Mesendoderm (in vitro differentiated cells): Measurements from ENCODE around the gene WDR20.

Experiments used
- DNase-seq: peaks from one replicate; pipeline ENCODE4 v3.0.0; 2013
- H2AK5ac ChIP-seq: 2 replicates; pipeline ENCODE4 v1.6.1; 2013; ENCODE audit warnings: low read length, inconsistent platforms
- H2BK120ac ChIP-seq: 2 replicates; pipeline ENCODE4 v1.6.1; 2013; ENCODE audit warnings: low read depth, mild to moderate bottlenecking, low read length, moderate library complexity, mixed read lengths
- H2BK15ac ChIP-seq: replicated peaks from 2 replicates; pipeline ENCODE4 v1.6.1; 2013; ENCODE audit warnings: low read depth, mild to moderate bottlenecking, moderate library complexity
- H2BK5ac ChIP-seq: 2 replicates; pipeline ENCODE4 v1.6.1; 2013; ENCODE audit warnings: low read length, inconsistent platforms
- H3K18ac ChIP-seq: 2 replicates; pipeline ENCODE4 v1.6.1; 2013; ENCODE audit warnings: mild to moderate bottlenecking, low read length, mixed read lengths
- H3K23ac ChIP-seq: one replicate; pipeline ENCODE4 v1.6.1; 2013; ENCODE audit warnings: low read length
- H3K27ac ChIP-seq: 2 replicates; pipeline ENCODE4 v1.5.1; 2013; ENCODE audit warnings: low read depth, mild to moderate bottlenecking, inconsistent platforms, low read length, moderate library complexity
- H3K27me3 ChIP-seq: 2 replicates; pipeline ENCODE4 v1.6.1; 2013; ENCODE audit warnings: low read length, control low read depth, mild to moderate bottlenecking, inconsistent platforms; ENCODE audit not compliant: insufficient read depth, poor library complexity
- H3K36me3 ChIP-seq: 2 replicates; pipeline ENCODE4 v1.6.1; 2013; ENCODE audit warnings: low read length, inconsistent platforms; ENCODE audit not compliant: control insufficient read depth, insufficient read depth
- H3K4ac ChIP-seq: one replicate; pipeline ENCODE4 v1.6.1; 2013; ENCODE audit warnings: low read depth, mild to moderate bottlenecking, low read length, moderate library complexity
- H3K4me1 ChIP-seq: 2 replicates; pipeline ENCODE4 v1.6.1; 2013; ENCODE audit warnings: low read depth, low read length, inconsistent platforms; ENCODE audit not compliant: control insufficient read depth
- H3K4me2 ChIP-seq: 2 replicates; pipeline ENCODE4 v1.6.1; 2013; ENCODE audit warnings: low read length
- H3K4me3 ChIP-seq: 2 replicates; pipeline ENCODE4 v1.5.1; 2013; ENCODE audit warnings: mild to moderate bottlenecking, low read length
- H3K56ac ChIP-seq: one replicate; pipeline ENCODE4 v1.6.1; 2013; ENCODE audit warnings: low read length
- H3K79me1 ChIP-seq: 2 replicates; pipeline ENCODE4 v1.6.1; 2013; ENCODE audit warnings: low read length, inconsistent platforms
- H3K79me2 ChIP-seq: 2 replicates; pipeline ENCODE4 v1.6.1; 2013; ENCODE audit warnings: mild to moderate bottlenecking, low read length; ENCODE audit not compliant: control insufficient read depth, insufficient read depth
- H3K9ac ChIP-seq: 2 replicates; pipeline ENCODE4 v1.6.1; 2013; ENCODE audit warnings: low read length, inconsistent platforms
- H4K5ac ChIP-seq: one replicate; pipeline ENCODE4 v1.6.1; 2013; ENCODE audit warnings: low read length
- H4K8ac ChIP-seq: one replicate; pipeline ENCODE4 v1.6.1; 2013; ENCODE audit warnings: low read depth, mild to moderate bottlenecking, control low read depth, low read length, moderate library complexity
- WGBS: extraction: QIAGEN DNeasy Blood & Tissue Kit; methylation state at CpG from one replicate; pipeline ENCODE4 v1.1.7; 2013; ENCODE audit warnings: low lambda C conversion rate, missing lambda C conversion rate; ENCODE audit not compliant: insufficient coverage; ENCODE audit errors: extremely low coverage; 5-methylcytosine and 5-hydroxymethylcytosine counted together

Gene WDR20

DNA sequence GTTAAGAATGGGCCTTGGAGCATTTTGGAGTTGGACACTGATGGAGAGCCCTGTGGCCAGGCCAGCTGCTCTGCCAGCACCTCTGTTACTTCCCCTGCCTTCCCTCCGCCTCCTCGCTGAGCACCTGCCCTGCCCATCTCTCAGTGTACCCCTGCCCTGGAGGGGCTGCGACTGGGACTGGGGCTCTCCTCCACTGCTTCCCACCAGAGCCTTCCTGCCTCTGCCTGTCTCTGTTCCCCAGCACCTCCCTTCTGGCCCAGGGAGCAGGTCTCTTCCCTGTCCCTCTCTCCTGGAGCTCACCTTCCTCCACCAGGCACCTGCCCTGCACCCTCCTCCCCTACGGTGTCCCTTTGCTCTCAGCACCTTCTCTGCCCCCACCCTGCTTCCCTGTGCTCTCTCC, 62.1 kb downstream of the WDR20 start:
- no peak for DNase-seq
- WGBS: no CpG with 5 or more reads among the region's 4 CpGs
- H2BK5ac ChIP-seq: no peak overlapping the region
- H3K23ac ChIP-seq: no peak overlapping the region
- no peak overlapping the region for H3K4ac ChIP-seq
- H3K36me3 ChIP-seq: no peaks in the 10 kb centered on the region
- peaks cover 32% of the 10 kb centered on the region for H3K79me1 ChIP-seq
- H3K9ac ChIP-seq: no peak overlapping the region
- H2AK5ac ChIP-seq: no peak overlapping the region
- H2BK15ac ChIP-seq: no peak overlapping the region
- no peaks in the 10 kb centered on the region for H3K27me3 ChIP-seq
- H3K4me2 ChIP-seq: no peak overlapping the region
- no peak overlapping the region for H4K8ac ChIP-seq
- no peak overlapping the region for H3K18ac ChIP-seq
- no peak overlapping the region for H2BK120ac ChIP-seq
- no peak overlapping the region for H3K4me3 ChIP-seq
- H3K79me2 ChIP-seq: peaks cover 11% of the 10 kb centered on the region
- no peak overlapping the region for H3K56ac ChIP-seq
- H4K5ac ChIP-seq: no peak overlapping the region
- H3K27ac ChIP-seq: no peak overlapping the region
- no peaks in the 10 kb centered on the region for H3K4me1 ChIP-seq

DNA sequence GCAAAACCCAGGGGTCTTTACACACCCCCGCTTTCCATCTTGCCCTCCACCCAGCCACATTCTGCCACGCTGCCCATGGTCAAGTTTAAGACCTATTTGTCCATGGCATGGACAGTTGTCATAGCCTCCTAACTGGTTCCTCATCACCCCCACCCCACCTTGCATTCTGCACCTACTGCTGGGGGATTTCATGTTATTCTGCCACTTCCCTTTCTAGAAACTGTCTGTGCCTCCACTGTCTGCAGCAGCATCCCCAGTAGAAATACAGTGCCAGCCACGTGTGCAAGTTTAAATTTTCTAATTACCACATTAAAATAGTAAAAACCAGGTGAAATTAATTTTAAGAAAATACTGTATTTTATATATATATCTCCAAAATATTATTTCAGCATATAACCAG, 63.2 kb downstream of the WDR20 start:
- H3K4me1 ChIP-seq: no peaks in the 10 kb centered on the region
- no peak overlapping the region for H3K23ac ChIP-seq
- H3K4me3 ChIP-seq: no peak overlapping the region
- no peak overlapping the region for H3K27ac ChIP-seq
- no peak overlapping the region for H3K18ac ChIP-seq
- peaks cover 32% of the 10 kb centered on the region for H3K79me1 ChIP-seq
- H3K56ac ChIP-seq: no peak overlapping the region
- H4K8ac ChIP-seq: no peak overlapping the region
- no peak overlapping the region for H2BK15ac ChIP-seq
- no peak overlapping the region for H2BK120ac ChIP-seq
- H3K4me2 ChIP-seq: no peak overlapping the region
- no peak overlapping the region for H3K4ac ChIP-seq
- peaks cover 9% of the 10 kb centered on the region for H3K79me2 ChIP-seq
- no peaks in the 10 kb centered on the region for H3K27me3 ChIP-seq
- H4K5ac ChIP-seq: no peak overlapping the region
- H3K36me3 ChIP-seq: no peaks in the 10 kb centered on the region
- no CpG with 5 or more reads among the region's 3 CpGs for WGBS
- H3K9ac ChIP-seq: no peak overlapping the region
- H2AK5ac ChIP-seq: no peak overlapping the region
- H2BK5ac ChIP-seq: no peak overlapping the region
- DNase-seq: no peak

DNA sequence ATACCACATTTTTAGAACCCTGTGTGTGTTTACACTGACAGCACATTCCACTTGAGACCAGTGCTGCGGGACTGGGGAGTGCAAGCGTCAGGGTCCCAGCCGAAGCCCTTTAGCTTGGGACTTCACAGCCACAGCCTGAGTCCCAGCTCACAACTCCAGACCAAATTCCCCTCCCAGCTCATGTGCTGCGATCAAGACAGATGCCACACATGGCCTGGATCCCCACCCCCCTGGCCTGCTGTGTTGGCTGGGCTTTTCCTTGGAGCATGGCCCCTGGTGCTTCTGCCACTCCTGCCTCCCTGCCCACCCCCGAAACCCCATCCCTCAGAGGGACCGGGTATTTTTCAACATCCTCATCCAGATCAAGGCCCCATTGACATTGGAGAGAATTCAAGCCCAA, 63.7 kb downstream of the WDR20 start:
- DNase-seq: no peak
- Histone ChIP-seq H4K5ac (no peak overlapping the region), H2AK5ac (no peak overlapping the region), H3K79me2 (peaks cover 9% of the 10 kb centered on the region), H3K4me2 (no peak overlapping the region), H3K4me3 (no peak overlapping the region), H3K23ac (no peak overlapping the region), H3K18ac (no peak overlapping the region), H3K79me1 (peaks cover 31% of the 10 kb centered on the region), H3K56ac (no peak overlapping the region), H4K8ac (no peak overlapping the region), H2BK120ac (no peak overlapping the region), H3K36me3 (no peaks in the 10 kb centered on the region), H2BK15ac (no peak overlapping the region), H3K27me3 (no peaks in the 10 kb centered on the region), H3K9ac (no peak overlapping the region), H3K4ac (no peak overlapping the region), H3K27ac (no peak overlapping the region), H3K4me1 (no peaks in the 10 kb centered on the region), H2BK5ac (no peak overlapping the region)
- WGBS: no CpG with 5 or more reads among the region's 6 CpGs

DNA sequence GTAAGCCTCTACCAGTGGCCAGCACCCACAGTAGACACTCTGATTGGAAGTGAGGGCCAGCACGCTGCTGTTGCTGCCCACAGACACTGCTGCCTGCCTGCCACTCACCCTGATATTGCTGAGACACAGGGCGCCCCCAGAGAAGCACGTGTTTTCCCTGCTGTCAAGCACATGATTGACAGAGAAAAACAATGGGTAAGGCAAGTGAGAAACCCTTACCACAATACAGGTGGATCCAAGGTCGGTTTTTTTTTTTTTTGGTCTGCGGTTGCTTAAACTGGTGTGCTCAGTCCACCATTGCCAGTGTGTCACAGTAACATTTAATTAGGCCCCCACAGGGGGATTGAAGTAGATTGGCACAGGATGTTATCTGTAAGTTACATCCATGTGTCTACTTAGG, 65.9 kb downstream of the WDR20 start:
- Histone ChIP-seq H3K36me3 (no peaks in the 10 kb centered on the region), H3K9ac (no peak overlapping the region), H3K4me3 (no peak overlapping the region), H3K23ac (no peak overlapping the region), H3K27ac (no peak overlapping the region), H2AK5ac (no peak overlapping the region), H3K79me1 (peaks cover 24% of the 10 kb centered on the region), H3K4me2 (no peak overlapping the region), H4K5ac (no peak overlapping the region), H3K4ac (no peak overlapping the region), H4K8ac (no peak overlapping the region), H2BK5ac (no peak overlapping the region), H2BK120ac (no peak overlapping the region), H3K79me2 (peaks cover 9% of the 10 kb centered on the region), H2BK15ac (no peak overlapping the region), H3K27me3 (no peaks in the 10 kb centered on the region), H3K18ac (no peak overlapping the region), H3K56ac (no peak overlapping the region), H3K4me1 (no peaks in the 10 kb centered on the region)
- DNase-seq: no peak
- no CpG with 5 or more reads among the region's 5 CpGs for WGBS

DNA sequence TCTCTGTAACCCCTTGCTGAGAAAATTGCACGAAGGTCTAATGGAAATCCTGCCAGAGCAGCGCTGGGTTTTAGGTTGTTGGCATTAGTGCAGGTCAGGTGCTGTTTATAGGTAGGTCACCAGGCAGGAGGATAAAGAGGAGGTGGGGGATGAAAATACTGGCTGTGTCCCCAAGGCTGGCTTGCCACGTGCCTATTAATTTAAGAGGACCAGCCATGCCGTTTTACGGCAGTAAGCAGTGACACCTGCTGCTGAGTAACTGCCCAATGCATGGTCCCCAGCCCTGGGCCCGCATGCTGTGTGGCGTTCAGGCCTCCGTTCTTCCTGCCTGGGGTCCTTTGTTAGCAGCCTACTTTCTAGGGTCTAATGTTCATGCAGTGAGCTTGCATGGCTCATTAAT, 67.2 kb downstream of the WDR20 start:
- H3K27me3 ChIP-seq: no peaks in the 10 kb centered on the region
- H4K5ac ChIP-seq: no peak overlapping the region
- H4K8ac ChIP-seq: no peak overlapping the region
- no peak overlapping the region for H3K56ac ChIP-seq
- no peaks in the 10 kb centered on the region for H3K4me1 ChIP-seq
- no peak overlapping the region for H3K4me2 ChIP-seq
- H3K9ac ChIP-seq: no peak overlapping the region
- H2BK120ac ChIP-seq: no peak overlapping the region
- no peak for DNase-seq
- H3K27ac ChIP-seq: no peak overlapping the region
- H3K23ac ChIP-seq: no peak overlapping the region
- H2BK5ac ChIP-seq: no peak overlapping the region
- peaks cover 21% of the 10 kb centered on the region for H3K79me1 ChIP-seq
- no peaks in the 10 kb centered on the region for H3K36me3 ChIP-seq
- H3K18ac ChIP-seq: no peak overlapping the region
- WGBS: no CpG with 5 or more reads among the region's 8 CpGs
- peaks cover 4% of the 10 kb centered on the region for H3K79me2 ChIP-seq
- no peak overlapping the region for H3K4me3 ChIP-seq
- no peak overlapping the region for H3K4ac ChIP-seq
- H2AK5ac ChIP-seq: no peak overlapping the region
- H2BK15ac ChIP-seq: no peak overlapping the region

DNA sequence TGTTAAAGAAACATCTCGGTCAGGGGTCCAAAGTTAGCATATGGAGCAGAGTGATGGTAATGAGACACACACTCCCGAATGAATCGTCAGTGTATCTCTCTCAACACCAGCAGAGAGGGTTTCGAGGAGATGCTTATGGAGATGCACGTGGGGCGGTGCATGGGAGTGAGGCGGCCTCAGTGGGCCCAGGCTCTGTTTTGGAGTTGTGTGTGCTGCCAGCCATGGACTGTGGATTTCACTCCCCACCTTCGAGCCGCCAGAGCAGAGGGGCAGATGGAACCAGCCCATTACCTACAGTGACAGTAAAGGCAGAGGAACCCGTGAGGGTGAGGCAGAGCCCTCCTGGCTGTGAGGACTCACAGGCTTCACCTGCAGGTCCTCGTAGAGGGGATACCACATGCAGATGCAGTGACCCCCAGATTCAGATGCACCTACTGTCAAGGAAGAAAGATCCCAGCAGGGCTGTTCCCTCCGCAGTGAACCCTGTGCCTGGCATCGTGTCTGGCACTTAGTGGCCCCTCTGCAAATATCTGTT, 68.2 kb downstream of the WDR20 start:
- Histone ChIP-seq H3K4me3 (no peak overlapping the region), H3K4me2 (no peak overlapping the region), H2BK5ac (no peak overlapping the region), H3K4ac (no peak overlapping the region), H4K5ac (no peak overlapping the region), H2BK15ac (no peak overlapping the region), H3K79me2 (peaks cover 1% of the 10 kb centered on the region), H3K56ac (no peak overlapping the region), H4K8ac (no peak overlapping the region), H3K27ac (no peak overlapping the region), H3K27me3 (no peaks in the 10 kb centered on the region), H3K79me1 (peaks cover 21% of the 10 kb centered on the region), H3K4me1 (no peaks in the 10 kb centered on the region), H2BK120ac (no peak overlapping the region), H2AK5ac (no peak overlapping the region), H3K18ac (no peak overlapping the region), H3K23ac (no peak overlapping the region), H3K36me3 (no peaks in the 10 kb centered on the region), H3K9ac (no peak overlapping the region)
- no CpG with 5 or more reads among the region's 13 CpGs for WGBS
- DNase-seq: no peak
